ENCODE data around the gene FKRP. TPM values are rescaled to one million over a fixed set of nuclear protein-coding genes. Genes with fewer than 3 reads are reported as not detected.
"Not testable (repeated sequence)": the region's sequence is repeated elsewhere in the genome, so short reads cannot be mapped to it uniquely, and the experiment has no call there.

The FKRP gene
- total RNA-seq, 1 experiment from 2014 or later = 33.1 TPM

GRCh38 chr19:46760363-46760762, 14.5 kb downstream of the FKRP start:
- H3K4me3 Mint-ChIP-seq (ENCODE audit: unreplicated experiment) = no peak overlapping the region
- Histone ChIP-seq H3K4me3 (ENCODE audit: low read depth, low read length) (no peak overlapping the region), H3K4me1 (no peaks in the 10 kb centered on the region), H3K9me3 (no peaks in the 10 kb centered on the region), H3K27me3 (replicated peaks; ENCODE audit: control insufficient read depth, insufficient read depth, low read length) (no peaks in the 10 kb centered on the region), H3K36me3 (ENCODE audit: control insufficient read depth, insufficient read depth, low read length) (peaks cover 1% of the 10 kb centered on the region)
- BruUV-seq (replicated peaks) = no TSS peak
- no peaks in the 10 kb centered on the region for H3K4me1 Mint-ChIP-seq (ENCODE audit: low read depth, unreplicated experiment)
- TF ChIP-seq CTCF (IDR thresholded peaks at IDR 0.05; ENCODE audit: insufficient read depth in 1 of 2, low read depth in 1 of 2, low read length in 1 of 2, severe bottlenecking in 1 of 2, unreplicated experiment in 1 of 2) = no peak
- no peak for DNase-seq
- H3K9me3 Mint-ChIP-seq (ENCODE audit: unreplicated experiment) = no peaks in the 10 kb centered on the region
- no peak overlapping the region for H3K27ac Mint-ChIP-seq (ENCODE audit: unreplicated experiment)
- ChIA-PET POLR2A (no interaction called here), CTCF (no interaction called here)
- no peaks in the 10 kb centered on the region for H3K27me3 Mint-ChIP-seq (ENCODE audit: insufficient read depth, unreplicated experiment)
- intact Hi-C loops (cut with micrococcal nuclease; ENCODE audit: unreplicated experiment) = no loop called here
- peaks cover 6% of the 10 kb centered on the region for H3K36me3 Mint-ChIP-seq (ENCODE audit: insufficient read depth, unreplicated experiment)

- H3K9me3 Mint-ChIP-seq (ENCODE audit: unreplicated experiment); intact Hi-C loops (cut with micrococcal nuclease; ENCODE audit: unreplicated experiment); H3K4me1 Mint-ChIP-seq (ENCODE audit: low read depth, unreplicated experiment); H3K4me3 ChIP-seq (ENCODE audit: low read depth, low read length); CTCF ChIA-PET; H3K36me3 ChIP-seq (ENCODE audit: control insufficient read depth, insufficient read depth, low read length); H3K27ac Mint-ChIP-seq (ENCODE audit: unreplicated experiment); DNase-seq; H3K27me3 Mint-ChIP-seq (ENCODE audit: insufficient read depth, unreplicated experiment); H3K36me3 Mint-ChIP-seq (ENCODE audit: insufficient read depth, unreplicated experiment); H3K27me3 ChIP-seq (replicated peaks; ENCODE audit: control insufficient read depth, insufficient read depth, low read length); BruUV-seq (replicated peaks); H3K4me3 Mint-ChIP-seq (ENCODE audit: unreplicated experiment); H3K9me3 ChIP-seq; H3K4me1 ChIP-seq; POLR2A ChIA-PET: not testable (repeated sequence)
Measured at GRCh38 chr19:46760897-46761296, 15.0 kb downstream of the FKRP start.

GRCh38 chr19:46761418-46761831, 15.6 kb downstream of the FKRP start:
- Histone ChIP-seq H3K27me3 (replicated peaks; ENCODE audit: control insufficient read depth, insufficient read depth, low read length) (no peaks in the 10 kb centered on the region), H3K36me3 (ENCODE audit: control insufficient read depth, insufficient read depth, low read length) (peaks cover 1% of the 10 kb centered on the region), H3K4me1 (no peaks in the 10 kb centered on the region), H3K4me3 (ENCODE audit: low read depth, low read length) (no peak overlapping the region), H3K9me3 (no peaks in the 10 kb centered on the region)
- no peak for DNase-seq
- H3K4me1 Mint-ChIP-seq (ENCODE audit: low read depth, unreplicated experiment) = no peaks in the 10 kb centered on the region
- no peak overlapping the region for H3K4me3 Mint-ChIP-seq (ENCODE audit: unreplicated experiment)
- POLR2A ChIA-PET = no interaction called here
- CTCF ChIA-PET = interaction anchor here (0.6 kb wide), 1 partner anchor 64 kb away, joined by 5 read pairs; no protein-coding TSS in a partner anchor
- H3K9me3 Mint-ChIP-seq (ENCODE audit: unreplicated experiment) = no peaks in the 10 kb centered on the region
- no peaks in the 10 kb centered on the region for H3K27me3 Mint-ChIP-seq (ENCODE audit: insufficient read depth, unreplicated experiment)
- peaks cover 5% of the 10 kb centered on the region for H3K36me3 Mint-ChIP-seq (ENCODE audit: insufficient read depth, unreplicated experiment)
- TF ChIP-seq CTCF (IDR thresholded peaks at IDR 0.05; ENCODE audit: insufficient read depth in 1 of 2, low read depth in 1 of 2, low read length in 1 of 2, severe bottlenecking in 1 of 2, unreplicated experiment in 1 of 2) = no peak
- BruUV-seq (replicated peaks) = no TSS peak
- H3K27ac Mint-ChIP-seq (ENCODE audit: unreplicated experiment) = no peak overlapping the region
- intact Hi-C loops (cut with micrococcal nuclease; ENCODE audit: unreplicated experiment) = no loop called here
